Breast epithelium (tissue), 3 donors: ENCODE results near the gene TSHZ3.

Experiments used
- CTCF ChIP-seq, 3 donors: fragments of 450-650 bp; IDR thresholded peaks; one replicate each; pipeline ENCODE4 v1.5.1; 2016 to 2017; ENCODE audit warnings: antibody characterized with exemption in 3 of 3, mild to moderate bottlenecking in 3 of 3, moderate library complexity in 3 of 3
- POLR2A ChIP-seq: fragments of 450-650 bp; IDR thresholded peaks from one replicate; pipeline ENCODE4 v1.6.1; 2016; ENCODE audit warnings: antibody characterized with exemption, mild to moderate bottlenecking, moderate library complexity

GRCh38 chr19:31334849-31335624, 14.2 kb downstream of the TSHZ3 start:
- no peak for TF ChIP-seq CTCF (IDR thresholded peaks at IDR 0.05)
- no peak for TF ChIP-seq POLR2A
